ENCODE measurements around the gene GPR45.

The GPR45 gene

GRCh38 chr2:105238664-105239240 lies 2.8 kb upstream of the GPR45 start:
- H3K4me2 ChIP-seq (ENCODE audit: low read depth, low read length): no peak overlapping the region
- no peak overlapping the region for H3K9ac ChIP-seq (ENCODE audit: low read length)
- TF ChIP-seq CTCF (IDR thresholded peaks at IDR 0.05; ENCODE audit: low read length): no peak
- TF ChIP-seq EZH2phosphoT487 (IDR thresholded peaks at IDR 0.05; ENCODE audit: low read length): no peak
- TF ChIP-seq EZH2 (optimal IDR thresholded peaks at IDR 0.05; ENCODE audit: low read depth, low read length): no peak

GRCh38 chr2:105239924-105240323 lies 1.6 kb upstream of the GPR45 start:
- Histone ChIP-seq H3K9me2 (replicated peaks; ENCODE audit: insufficient read depth, low read length) (no peaks in the 10 kb centered on the region), H3K9me3 (replicated peaks; ENCODE audit: insufficient read depth, low read length) (no peaks in the 10 kb centered on the region), H3K4me2 (ENCODE audit: low read depth, low read length) (no peak overlapping the region), H3F3A (ENCODE audit: insufficient read depth, low read length) (no peaks in the 10 kb centered on the region), H4K20me1 (ENCODE audit: insufficient read depth, low read length) (no peaks in the 10 kb centered on the region), H3K27me3 (replicated peaks; ENCODE audit: insufficient read depth, low read length) (no peaks in the 10 kb centered on the region), H2AFZ (ENCODE audit: low read length) (no peak overlapping the region), H3K9ac (ENCODE audit: low read length) (no peak overlapping the region), H3K79me2 (ENCODE audit: low read length) (no peaks in the 10 kb centered on the region), H3K27ac (ENCODE audit: low read length) (no peak overlapping the region), H3K4me3 (ENCODE audit: low read length) (no peak overlapping the region), H3K4me1 (ENCODE audit: low read length) (no peaks in the 10 kb centered on the region), H3K36me3 (replicated peaks; ENCODE audit: insufficient read depth, low read length) (no peaks in the 10 kb centered on the region)
- DNase-seq: no peak
- TF ChIP-seq EZH2 (optimal IDR thresholded peaks at IDR 0.05; ENCODE audit: low read depth, low read length) (no peak), CTCF (IDR thresholded peaks at IDR 0.05; ENCODE audit: low read length) (no peak), EZH2phosphoT487 (IDR thresholded peaks at IDR 0.05; ENCODE audit: low read length) (no peak)

More at GRCh38 chr2:105238664-105239240, 2.8 kb upstream of the GPR45 start:
- H3K4me3 ChIP-seq (ENCODE audit: low read length): no peak overlapping the region
- no peak overlapping the region for H3K27ac ChIP-seq (ENCODE audit: low read length)
- H3F3A ChIP-seq (ENCODE audit: insufficient read depth, low read length): no peaks in the 10 kb centered on the region
- no peak for DNase-seq
- no peaks in the 10 kb centered on the region for H4K20me1 ChIP-seq (ENCODE audit: insufficient read depth, low read length)
- H3K9me2 ChIP-seq (replicated peaks; ENCODE audit: insufficient read depth, low read length): no peaks in the 10 kb centered on the region
- no peaks in the 10 kb centered on the region for H3K27me3 ChIP-seq (replicated peaks; ENCODE audit: insufficient read depth, low read length)
- no peaks in the 10 kb centered on the region for H3K79me2 ChIP-seq (ENCODE audit: low read length)
- H3K4me1 ChIP-seq (ENCODE audit: low read length): no peaks in the 10 kb centered on the region
- no peaks in the 10 kb centered on the region for H3K36me3 ChIP-seq (replicated peaks; ENCODE audit: insufficient read depth, low read length)
- no peaks in the 10 kb centered on the region for H3K9me3 ChIP-seq (replicated peaks; ENCODE audit: insufficient read depth, low read length)
- H2AFZ ChIP-seq (ENCODE audit: low read length): no peak overlapping the region

GRCh38 chr2:105242286-105242993 lies 897 bp downstream of the GPR45 start:
- no peaks in the 10 kb centered on the region for H3K36me3 ChIP-seq (replicated peaks; ENCODE audit: insufficient read depth, low read length)
- H3K27ac ChIP-seq (ENCODE audit: low read length): no peak overlapping the region
- no peak for DNase-seq
- H3K4me1 ChIP-seq (ENCODE audit: low read length): no peaks in the 10 kb centered on the region
- no peak for TF ChIP-seq CTCF (IDR thresholded peaks at IDR 0.05; ENCODE audit: low read length)
- no peak for TF ChIP-seq EZH2phosphoT487 (IDR thresholded peaks at IDR 0.05; ENCODE audit: low read length)
- no peak for TF ChIP-seq EZH2 (optimal IDR thresholded peaks at IDR 0.05; ENCODE audit: low read depth, low read length)
- H2AFZ ChIP-seq (ENCODE audit: low read length): no peak overlapping the region
- H4K20me1 ChIP-seq (ENCODE audit: insufficient read depth, low read length): no peaks in the 10 kb centered on the region
- no peak overlapping the region for H3K9ac ChIP-seq (ENCODE audit: low read length)
- H3K9me2 ChIP-seq (replicated peaks; ENCODE audit: insufficient read depth, low read length): no peaks in the 10 kb centered on the region
- H3K79me2 ChIP-seq (ENCODE audit: low read length): no peaks in the 10 kb centered on the region
- H3K4me3 ChIP-seq (ENCODE audit: low read length): no peak overlapping the region
- no peak overlapping the region for H3K4me2 ChIP-seq (ENCODE audit: low read depth, low read length)
- H3F3A ChIP-seq (ENCODE audit: insufficient read depth, low read length): no peaks in the 10 kb centered on the region
- H3K27me3 ChIP-seq (replicated peaks; ENCODE audit: insufficient read depth, low read length): no peaks in the 10 kb centered on the region
- no peaks in the 10 kb centered on the region for H3K9me3 ChIP-seq (replicated peaks; ENCODE audit: insufficient read depth, low read length)
